Naive thymus-derived CD8-positive, alpha-beta T cell (primary cell): ENCODE data around the gene SARS2. TPM values are rescaled to one million over a fixed set of nuclear protein-coding genes. Genes with fewer than 3 reads are reported as not detected.
"Not testable (repeated sequence)": the region's sequence is repeated elsewhere in the genome, so short reads cannot be mapped to it uniquely, and the experiment has no call there.

Experiments used
- ATAC-seq, 2 donors: fragments of 150-1000 bp; cut with Tn5 transposase in 1 of 2; sonication (Bioruptor Pico), chemical (Tn5 transposase) in 1 of 2; 1 replicate in 1 of 2; 2 replicates in 1 of 2; pipeline ENCODE4 v1.10.0; 2021; ENCODE audit warnings: mild to moderate bottlenecking in 2 of 2, moderate library complexity in 2 of 2
- POLR2A ChIA-PET: fragments of 350-600 bp; sonication (Branson Sonifier 250); formaldehyde crosslinking; loops from one replicate; lab custom pipeline; 2021; ENCODE audit warnings: antibody characterized with exemption; lab: Charles Lee
- DNase-seq, 10 donors: peaks; one replicate each; pipeline versions ENCODE4 v3.0.0 to v3.0.0-alpha.2; 2020 to 2022
- H3K27ac Mint-ChIP-seq, 10 donors: one replicate each; pipeline ENCODE4 v1.8.0; 2020 to 2022; ENCODE audit warnings: mild to moderate bottlenecking in 10 of 10, mixed read lengths in 10 of 10, moderate library complexity in 4 of 10, inconsistent platforms in 1 of 10
- H3K27me3 Mint-ChIP-seq, 5 donors: one replicate each; pipeline ENCODE4 v1.8.0; 2021 to 2022; ENCODE audit warnings: mixed read lengths in 5 of 5
- H3K36me3 Mint-ChIP-seq, 3 donors: one replicate each; pipeline ENCODE4 v1.8.0; 2020 to 2022; ENCODE audit warnings: mixed read lengths in 3 of 3, mild to moderate bottlenecking in 2 of 3, inconsistent platforms in 1 of 3
- H3K4me1 Mint-ChIP-seq, 4 donors: one replicate each; pipeline ENCODE4 v1.8.0; 2021 to 2022; ENCODE audit warnings: mixed read lengths in 4 of 4
- H3K4me3 Mint-ChIP-seq, 10 donors: one replicate each; pipeline ENCODE4 v1.8.0; 2020 to 2022; ENCODE audit warnings: mild to moderate bottlenecking in 10 of 10, mixed read lengths in 10 of 10, moderate library complexity in 6 of 10, inconsistent platforms in 1 of 10
- H3K9me3 Mint-ChIP-seq, 9 donors: one replicate each; pipeline ENCODE4 v1.8.0; 2020 to 2022; ENCODE audit warnings: mixed read lengths in 9 of 9, mild to moderate bottlenecking in 3 of 9, inconsistent platforms in 1 of 9, moderate library complexity in 1 of 9
- polyA plus RNA-seq, 3 donors: library from polyadenylated mRNA; unstranded; fragments of 300-500 nt; fragmentation: Illumina TruSeq; gene quantifications; one replicate each; pipeline ENCODE4 v1.2.3, GENCODE V29; 2021
- total RNA-seq, 8 experiments: library from RNA in 2 of 8; stranded (reverse) in 2 of 8; gene quantifications; one replicate each; pipeline ENCODE4 v1.2.3 and lab custom pipeline; 2021 to 2026

The SARS2 gene
- total and polyA plus RNA-seq, 5 experiments from 2014 or later = 8.8 to 31.8 (median 14.9) TPM

GRCh38 chr19:38898788-38899446 is 31.6 kb downstream of the SARS2 start:
- no peaks in the 10 kb centered on the region for H3K9me3 Mint-ChIP-seq
- H3K27ac Mint-ChIP-seq = peak overlapping the region; percentile 93 to 100 (median 99)
- ATAC-seq = peak in 1 of 2 donors; percentile 22
- POLR2A ChIA-PET = no interaction called here
- peaks cover 20 to 55% (median 51%) of the 10 kb centered on the region in 4 donors for H3K4me1 Mint-ChIP-seq
- H3K36me3 Mint-ChIP-seq = peaks cover 0 to 10% (median 0%) of the 10 kb centered on the region in 3 donors
- DNase-seq = no peak
- H3K4me3 Mint-ChIP-seq = peak overlapping the region; percentile 86 to 100 (median 97)
- H3K27me3 Mint-ChIP-seq = no peaks in the 10 kb centered on the region

DNA sequence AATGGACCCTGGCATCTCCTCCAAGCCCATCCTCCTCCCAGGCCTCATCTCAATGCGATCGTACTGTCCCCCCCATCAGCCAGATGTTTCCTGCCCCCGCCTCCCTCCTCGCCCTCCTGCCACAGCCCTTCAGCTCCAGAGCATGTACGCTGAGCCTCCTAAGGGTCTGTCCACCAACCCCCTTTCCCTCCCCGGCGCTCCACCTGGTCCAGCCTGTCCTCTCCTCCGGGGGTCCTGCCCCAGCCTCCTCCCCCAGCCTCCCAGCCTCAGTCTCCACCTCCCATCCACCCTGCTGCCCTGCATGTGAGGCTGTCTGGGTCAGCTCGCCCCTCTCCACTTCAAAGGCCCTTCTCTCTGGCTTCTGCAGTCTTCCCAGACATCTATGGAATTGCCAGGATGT is 35.6 kb downstream of the SARS2 start:
- Mint-ChIP-seq H3K36me3 (peaks cover 0 to 18% (median 0%) of the 10 kb centered on the region in 3 donors), H3K4me3 (no peak overlapping the region), H3K27me3 (no peaks in the 10 kb centered on the region), H3K27ac (peak overlapping the region in 3 of 10 donors; percentile 47 to 78 (median 62)), H3K9me3 (no peaks in the 10 kb centered on the region), H3K4me1 (peaks cover 13 to 40% (median 30%) of the 10 kb centered on the region in 4 donors)
- DNase-seq (no peak), ATAC-seq (no peak)
- POLR2A ChIA-PET = no interaction called here

- Mint-ChIP-seq H3K27me3 (no peaks in the 10 kb centered on the region), H3K4me3 (no peak overlapping the region), H3K36me3 (peaks cover 0 to 31% (median 5%) of the 10 kb centered on the region in 3 donors), H3K4me1 (peaks cover 6 to 28% (median 19%) of the 10 kb centered on the region in 4 donors), H3K27ac (no peak overlapping the region), H3K9me3 (no peaks in the 10 kb centered on the region)
- POLR2A ChIA-PET = interaction anchor here (0.6 to 1.6 kb wide), 3 partner anchors 15 to 64 kb away, joined by 3 to 4 read pairs (median 4); partner anchors contain the start of gene RINL
- DNase-seq (no peak), ATAC-seq (no peak)
These were observed 37.2 kb downstream of the SARS2 start for GRCh38 chr19:38893341-38893771.

DNA sequence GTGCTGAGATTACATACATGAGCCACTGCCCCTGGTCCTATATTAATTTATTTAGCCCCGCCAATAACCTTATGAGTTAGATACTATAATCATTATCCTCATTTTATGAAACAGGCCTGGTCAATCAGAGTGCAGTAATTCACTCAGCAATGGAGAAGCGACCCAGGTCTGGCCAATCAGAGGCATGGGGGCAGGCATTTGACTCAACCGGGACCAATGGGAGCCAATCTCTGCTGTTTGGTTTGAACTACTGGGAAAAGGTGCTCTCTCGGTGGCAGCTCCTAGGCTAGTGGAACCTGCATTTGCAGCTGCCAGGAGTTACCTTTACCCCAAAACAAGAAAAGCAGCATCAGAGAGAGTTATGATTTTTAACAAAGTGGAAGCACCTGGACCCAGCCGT is 37.7 kb downstream of the SARS2 start:
- Mint-ChIP-seq H3K9me3 (no peaks in the 10 kb centered on the region), H3K27me3 (no peaks in the 10 kb centered on the region), H3K4me3 (no peak overlapping the region), H3K36me3 (peaks cover 0 to 31% (median 5%) of the 10 kb centered on the region in 3 donors), H3K4me1 (peaks cover 4 to 23% (median 14%) of the 10 kb centered on the region in 4 donors), H3K27ac (peak overlapping the region in 2 of 10 donors; percentile 29 to 38)
- DNase-seq (no peak), ATAC-seq (no peak)
- POLR2A ChIA-PET = interaction anchor here (0.6 to 1.3 kb wide), 3 partner anchors 23 to 64 kb away, joined by 3 to 4 read pairs (median 3); no protein-coding TSS in a partner anchor

DNA sequence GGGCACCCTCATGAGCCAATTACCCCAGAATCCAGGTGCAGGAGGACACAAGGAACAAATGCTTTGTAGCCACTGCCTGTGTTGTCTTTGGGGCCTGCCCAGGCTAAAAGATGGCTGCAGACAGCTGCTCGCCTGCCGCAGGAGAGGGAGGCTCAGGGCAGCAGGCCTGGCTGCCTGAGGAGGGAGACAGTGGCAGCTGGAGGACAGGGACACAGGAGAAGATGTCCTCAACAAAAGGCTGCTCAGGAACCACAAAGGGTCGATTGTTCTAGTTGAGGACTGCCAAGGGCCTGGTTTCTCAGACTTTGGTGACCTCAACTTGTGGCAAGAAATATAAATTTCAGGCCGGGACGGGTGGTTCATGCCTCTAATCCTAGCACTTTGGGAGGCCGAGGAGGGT is 38.8 kb downstream of the SARS2 start:
- no peak overlapping the region for H3K27ac Mint-ChIP-seq
- ATAC-seq (no peak), DNase-seq (no peak)
- POLR2A ChIA-PET = interaction anchor here (1.3 kb wide), 1 partner anchor 22 kb away, joined by 3 read pairs; no protein-coding TSS in a partner anchor
- peaks cover 0 to 31% (median 5%) of the 10 kb centered on the region in 3 donors for H3K36me3 Mint-ChIP-seq
- H3K27me3 Mint-ChIP-seq = no peaks in the 10 kb centered on the region
- H3K4me1 Mint-ChIP-seq = peaks cover 4 to 16% (median 11%) of the 10 kb centered on the region in 4 donors
- no peaks in the 10 kb centered on the region for H3K9me3 Mint-ChIP-seq
- no peak overlapping the region for H3K4me3 Mint-ChIP-seq

DNA sequence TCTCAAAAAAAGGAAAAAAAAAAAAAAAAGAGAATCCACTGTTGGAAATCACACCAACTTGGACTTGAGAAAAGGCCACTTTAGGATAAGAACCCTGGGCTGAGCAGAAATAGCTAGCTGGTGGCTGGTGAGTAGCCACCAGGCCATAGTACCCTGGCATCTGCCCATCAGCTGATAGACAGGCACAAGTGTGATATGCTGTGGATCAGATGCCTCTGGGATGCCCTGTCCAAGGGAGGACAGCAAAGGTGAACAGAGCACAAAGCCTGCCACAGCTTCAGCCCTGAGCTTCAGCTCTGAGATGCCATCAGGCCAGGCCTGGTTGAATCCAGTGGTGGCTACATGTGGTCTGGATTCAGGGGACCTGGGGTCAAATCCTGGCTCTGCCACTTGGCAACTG is 39.9 kb downstream of the SARS2 start:
- peaks cover 4 to 13% (median 9%) of the 10 kb centered on the region in 4 donors for H3K4me1 Mint-ChIP-seq
- no peaks in the 10 kb centered on the region for H3K27me3 Mint-ChIP-seq
- H3K9me3 Mint-ChIP-seq = no peaks in the 10 kb centered on the region
- ATAC-seq = no peak
- POLR2A ChIA-PET = no interaction called here
- H3K27ac Mint-ChIP-seq = no peak overlapping the region
- peaks cover 0 to 31% (median 5%) of the 10 kb centered on the region in 3 donors for H3K36me3 Mint-ChIP-seq
- H3K4me3 Mint-ChIP-seq = no peak overlapping the region
- no peak for DNase-seq

DNA sequence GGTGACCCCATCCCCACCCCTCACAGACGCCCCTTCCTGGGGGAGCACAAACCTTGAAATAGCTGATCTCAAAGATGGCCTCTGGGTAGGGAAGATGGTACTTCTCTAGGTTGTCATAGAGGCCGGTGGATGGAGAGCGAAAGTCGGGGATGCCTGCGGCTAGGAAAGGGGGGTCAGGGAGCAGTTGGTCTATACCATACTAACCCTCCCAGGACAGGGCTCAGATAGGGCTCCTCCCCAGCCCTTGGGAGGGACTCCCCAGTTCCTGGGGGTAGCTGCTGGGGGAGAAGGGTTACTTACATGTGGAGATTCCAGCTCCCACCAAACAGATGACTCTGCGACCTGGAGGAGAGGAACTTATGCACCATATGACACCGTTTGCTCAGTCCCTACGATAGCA is 40.8 kb downstream of the SARS2 start:
- Mint-ChIP-seq H3K27ac (no peak overlapping the region), H3K4me1 (peaks cover 3 to 11% (median 5%) of the 10 kb centered on the region in 4 donors), H3K4me3 (no peak overlapping the region), H3K36me3 (peaks cover 0 to 30% (median 5%) of the 10 kb centered on the region in 3 donors), H3K27me3 (no peaks in the 10 kb centered on the region), H3K9me3 (no peaks in the 10 kb centered on the region)
- POLR2A ChIA-PET = interaction anchor here (0.6 kb wide), 1 partner anchor 15 kb away, joined by 4 read pairs; no protein-coding TSS in a partner anchor
- ATAC-seq (no peak), DNase-seq (no peak)

- ATAC-seq (no peak), DNase-seq (no peak)
- H3K36me3 Mint-ChIP-seq = peaks cover 0 to 25% (median 5%) of the 10 kb centered on the region in 3 donors
- H3K27me3 Mint-ChIP-seq = no peaks in the 10 kb centered on the region
- H3K4me1 Mint-ChIP-seq = peaks cover 0 to 7% (median 2%) of the 10 kb centered on the region in 4 donors
- POLR2A ChIA-PET = interaction anchor here (1.9 kb wide), 1 partner anchor 119 kb away, joined by 6 read pairs; no protein-coding TSS in a partner anchor
- no peaks in the 10 kb centered on the region for H3K9me3 Mint-ChIP-seq
- H3K4me3 Mint-ChIP-seq = no peak overlapping the region
- no peak overlapping the region for H3K27ac Mint-ChIP-seq
These were observed 41.7 kb downstream of the SARS2 start for GRCh38 chr19:38888876-38889275.

DNA sequence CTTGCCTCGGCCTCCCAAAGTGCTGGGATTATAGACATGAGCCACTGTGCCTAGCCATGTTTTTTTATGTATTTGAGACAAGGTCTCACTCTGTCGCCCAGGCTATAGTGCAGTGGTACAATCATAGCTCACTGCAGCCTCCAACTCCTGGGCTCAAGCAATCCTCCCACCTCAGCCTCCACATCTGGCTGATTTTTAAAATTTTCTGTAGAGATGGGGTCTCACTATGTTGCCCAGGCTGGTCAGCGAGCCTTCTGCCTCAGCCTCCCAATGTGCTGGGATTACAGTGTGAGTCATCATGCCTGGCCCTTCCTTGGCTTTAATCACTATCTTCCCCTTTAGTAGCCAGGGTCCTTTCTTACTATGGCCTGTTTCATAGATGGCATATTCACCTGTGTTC is 45.9 kb downstream of the SARS2 start:
- not testable (repeated sequence) for ATAC-seq, H3K9me3 Mint-ChIP-seq, H3K4me3 Mint-ChIP-seq, H3K27me3 Mint-ChIP-seq, DNase-seq
- H3K36me3 Mint-ChIP-seq = peaks cover 0 to 22% (median 5%) of the 10 kb centered on the region in 3 donors
- peak overlapping the region in 3 of 10 donors; percentile 15 to 65 (median 43) for H3K27ac Mint-ChIP-seq
- H3K4me1 Mint-ChIP-seq = peaks cover 0 to 19% (median 6%) of the 10 kb centered on the region in 4 donors
- POLR2A ChIA-PET = interaction anchor here (0.8 kb wide), 1 partner anchor 72 kb away, joined by 3 read pairs; the partner anchor contains the start of gene LGALS4

- Mint-ChIP-seq H3K27ac (peak overlapping the region in 5 of 10 donors; percentile 21 to 85 (median 72)), H3K27me3 (no peaks in the 10 kb centered on the region), H3K4me3 (no peak overlapping the region), H3K36me3 (peaks cover 0 to 14% (median 0%) of the 10 kb centered on the region in 3 donors), H3K4me1 (peaks cover 6 to 28% (median 17%) of the 10 kb centered on the region in 4 donors), H3K9me3 (no peaks in the 10 kb centered on the region)
- ATAC-seq (no peak), DNase-seq (no peak)
- POLR2A ChIA-PET = interaction anchor here (1.6 kb wide), 1 partner anchor 19 kb away, joined by 5 read pairs; no protein-coding TSS in a partner anchor
These were observed 47.3 kb downstream of the SARS2 start for GRCh38 chr19:38883286-38883685.

GRCh38 chr19:38880882-38881609 is 49.5 kb downstream of the SARS2 start:
- H3K27me3 Mint-ChIP-seq = no peaks in the 10 kb centered on the region
- POLR2A ChIA-PET = interaction anchor here (0.6 to 5.5 kb wide), 4 partner anchors 11 to 296 kb away, joined by 3 to 44 read pairs (median 6); no protein-coding TSS in a partner anchor
- H3K4me3 Mint-ChIP-seq = peak overlapping the region in 1 of 10 donors; percentile 51

More at GRCh38 chr19:38880882-38881609, 49.5 kb downstream of the SARS2 start:
- DNase-seq (no peak), ATAC-seq (no peak)
- Mint-ChIP-seq H3K4me1 (peaks cover 18 to 43% (median 35%) of the 10 kb centered on the region in 4 donors), H3K36me3 (peaks cover 0 to 17% (median 0%) of the 10 kb centered on the region in 3 donors), H3K9me3 (no peaks in the 10 kb centered on the region), H3K27ac (peak overlapping the region; percentile 56 to 91 (median 77))
